ENCODE measurements around the gene BCDIN3D. TPM values are rescaled to one million over a fixed set of nuclear protein-coding genes. Genes with fewer than 3 reads are reported as not detected.

The BCDIN3D gene
- polyA plus RNA-seq, 1 of the 3 experiments (the other 2 are of a cell fraction): 2.3 TPM

DNA sequence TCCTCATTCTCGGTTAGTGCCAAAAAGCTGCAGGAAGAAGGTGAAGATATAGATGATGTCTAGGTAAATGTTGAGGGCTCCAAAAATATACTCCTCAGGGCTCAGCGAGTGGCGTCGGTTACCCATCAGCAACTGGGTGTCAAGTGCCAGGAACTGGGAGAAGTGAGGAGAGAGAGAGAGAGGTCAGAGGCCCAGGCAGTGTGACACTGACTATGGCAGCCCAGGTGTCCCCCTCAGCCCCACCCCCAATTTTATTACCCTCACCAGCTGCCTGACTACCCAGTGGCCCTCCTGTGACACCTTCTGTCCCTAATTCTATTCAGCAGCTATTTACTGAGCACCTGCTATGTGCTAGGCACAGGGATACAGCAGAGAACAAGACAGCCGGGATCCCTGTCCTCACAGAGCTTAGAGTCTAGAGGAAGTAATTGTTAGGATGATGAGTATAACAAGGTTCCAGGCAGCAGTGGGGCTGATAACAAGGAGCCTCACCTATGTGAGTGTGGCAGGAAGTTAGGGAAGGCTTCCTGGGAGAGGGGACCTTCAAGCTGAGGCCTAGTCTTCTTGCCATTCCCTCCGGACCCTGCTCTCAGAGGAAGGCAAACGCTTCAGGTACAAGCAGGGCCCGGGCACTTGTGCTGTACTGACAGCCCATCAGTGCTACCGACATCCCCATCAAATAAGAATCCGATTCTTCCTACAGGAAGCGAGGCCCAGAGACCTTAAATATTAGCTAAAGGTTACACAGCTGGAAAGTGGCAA is 27.8 kb upstream of the BCDIN3D start (continued):
- TF ChIP-seq TAF1 (IDR thresholded peaks at IDR 0.05; ENCODE audit: borderline replicate concordance, low read depth, low read length): no peak
- no peak for TF ChIP-seq EP300 (IDR thresholded peaks at IDR 0.05; ENCODE audit: borderline replicate concordance in 1 of 2, low read depth in 1 of 2, low read length in 1 of 2)
- TF ChIP-seq TCF12 (IDR thresholded peaks at IDR 0.05): no peak
- no peak for TF ChIP-seq FOXM1 (IDR thresholded peaks at IDR 0.05; ENCODE audit: low read depth)
- TF ChIP-seq MEF2A (IDR thresholded peaks at IDR 0.05; ENCODE audit: borderline replicate concordance, low read depth): no peak
- TF ChIP-seq YY1 (IDR thresholded peaks at IDR 0.05; ENCODE audit: low read depth): no peak
- no peak for TF ChIP-seq ELF1 (IDR thresholded peaks at IDR 0.05)
- TF ChIP-seq, protein P1, sequence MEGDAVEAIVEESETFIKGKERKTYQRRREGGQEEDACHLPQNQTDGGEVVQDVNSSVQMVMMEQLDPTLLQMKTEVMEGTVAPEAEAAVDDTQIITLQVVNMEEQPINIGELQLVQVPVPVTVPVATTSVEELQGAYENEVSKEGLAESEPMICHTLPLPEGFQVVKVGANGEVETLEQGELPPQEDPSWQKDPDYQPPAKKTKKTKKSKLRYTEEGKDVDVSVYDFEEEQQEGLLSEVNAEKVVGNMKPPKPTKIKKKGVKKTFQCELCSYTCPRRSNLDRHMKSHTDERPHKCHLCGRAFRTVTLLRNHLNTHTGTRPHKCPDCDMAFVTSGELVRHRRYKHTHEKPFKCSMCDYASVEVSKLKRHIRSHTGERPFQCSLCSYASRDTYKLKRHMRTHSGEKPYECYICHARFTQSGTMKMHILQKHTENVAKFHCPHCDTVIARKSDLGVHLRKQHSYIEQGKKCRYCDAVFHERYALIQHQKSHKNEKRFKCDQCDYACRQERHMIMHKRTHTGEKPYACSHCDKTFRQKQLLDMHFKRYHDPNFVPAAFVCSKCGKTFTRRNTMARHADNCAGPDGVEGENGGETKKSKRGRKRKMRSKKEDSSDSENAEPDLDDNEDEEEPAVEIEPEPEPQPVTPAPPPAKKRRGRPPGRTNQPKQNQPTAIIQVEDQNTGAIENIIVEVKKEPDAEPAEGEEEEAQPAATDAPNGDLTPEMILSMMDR (IDR thresholded peaks at IDR 0.05): no peak

- Histone ChIP-seq H2AFZ (ENCODE audit: low read depth) (no peak overlapping the region), H3F3A (replicated peaks; ENCODE audit: insufficient read depth) (peaks cover 22% of the 10 kb centered on the region), H3K9ac (no peak overlapping the region), H3K4me1 (ENCODE audit: control insufficient read depth in 1 of 2, insufficient read depth in 2 of 2, low read depth in 1 of 2, low read length in 1 of 2) (peaks cover 44 to 77% of the 10 kb centered on the region in 2 experiments), H3K36me3 (replicated peaks in 1 of 2; ENCODE audit: control insufficient read depth in 1 of 2, insufficient read depth in 2 of 2, low read length in 1 of 2) (no peaks in the 10 kb centered on the region), H3K4me2 (peak overlapping the region; percentile 42; the same call in 1 of the 2 replicates), H3K79me2 (ENCODE audit: insufficient read depth) (no peaks in the 10 kb centered on the region), H3K9me3 (no peaks in the 10 kb centered on the region), H4K20me1 (ENCODE audit: insufficient read depth) (no peaks in the 10 kb centered on the region), H3K27ac (ENCODE audit: low read depth in 2 of 2, low read length in 1 of 2) (peak overlapping the region; percentile 87 to 95), H3K9me2 (no peaks in the 10 kb centered on the region), H3K27me3 (ENCODE audit: insufficient read depth) (no peaks in the 10 kb centered on the region), H3K4me3 (ENCODE audit: low read depth in 2 of 2, low read length in 1 of 2) (no peak overlapping the region; a peak in 1 of 4 replicates)
- CTCF ChIA-PET: interaction anchor here (1.0 to 14.1 kb wide), 16 partner anchors 11 to 205 kb away, joined by 3 to 312 read pairs (median 4); partner anchors contain the start of genes AQP5, AQP6 and ASIC1
- POLR2A ChIA-PET: interaction anchor here (0.8 to 1.6 kb wide), 10 partner anchors 13 to 351 kb away, joined by 3 to 9 read pairs (median 4); partner anchors contain the start of genes COX14, NCKAP5L and RACGAP1
- no peak for DNase-seq
- WGBS (ENCODE audit: low lambda C conversion rate): 86% methylated on average over 14 of the region's 14 CpGs
- TF ChIP-seq FOXJ3 (CRISPR knock-in tag; IDR thresholded peaks at IDR 0.05) (no peak), RAD21 (IDR thresholded peaks at IDR 0.05; ENCODE audit: low read length) (no peak), NRF1 (IDR thresholded peaks at IDR 0.05; ENCODE audit: low read depth, low read length) (no peak), EP300 (IDR thresholded peaks at IDR 0.05; ENCODE audit: borderline replicate concordance in 1 of 2, low read depth in 1 of 2, low read length in 1 of 2) (no peak), EZH2phosphoT487 (IDR thresholded peaks at IDR 0.05; ENCODE audit: borderline replicate concordance, low read depth) (no peak), JUND (IDR thresholded peaks at IDR 0.05) (no peak), TAF1 (IDR thresholded peaks at IDR 0.05; ENCODE audit: borderline replicate concordance, low read depth, low read length) (no peak), RXRA (IDR thresholded peaks at IDR 0.05; ENCODE audit: borderline replicate concordance, low read depth) (no peak), MEF2A (IDR thresholded peaks at IDR 0.05; ENCODE audit: borderline replicate concordance, low read depth) (no peak), FOXM1 (IDR thresholded peaks at IDR 0.05; ENCODE audit: low read depth) (no peak), FOSL2 (IDR thresholded peaks at IDR 0.05; ENCODE audit: borderline replicate concordance, low read depth) (no peak), TEAD4 (IDR thresholded peaks at IDR 0.05; ENCODE audit: borderline replicate concordance, insufficient read depth) (no peak), RCOR1 (IDR thresholded peaks at IDR 0.05; ENCODE audit: low read length) (no peak), ZBTB33 (IDR thresholded peaks at IDR 0.05; ENCODE audit: borderline replicate concordance, low read depth) (no peak), GATA2 (CRISPR knock-in tag; IDR thresholded peaks at IDR 0.05) (no peak)
- TF ChIP-seq, protein P2, sequence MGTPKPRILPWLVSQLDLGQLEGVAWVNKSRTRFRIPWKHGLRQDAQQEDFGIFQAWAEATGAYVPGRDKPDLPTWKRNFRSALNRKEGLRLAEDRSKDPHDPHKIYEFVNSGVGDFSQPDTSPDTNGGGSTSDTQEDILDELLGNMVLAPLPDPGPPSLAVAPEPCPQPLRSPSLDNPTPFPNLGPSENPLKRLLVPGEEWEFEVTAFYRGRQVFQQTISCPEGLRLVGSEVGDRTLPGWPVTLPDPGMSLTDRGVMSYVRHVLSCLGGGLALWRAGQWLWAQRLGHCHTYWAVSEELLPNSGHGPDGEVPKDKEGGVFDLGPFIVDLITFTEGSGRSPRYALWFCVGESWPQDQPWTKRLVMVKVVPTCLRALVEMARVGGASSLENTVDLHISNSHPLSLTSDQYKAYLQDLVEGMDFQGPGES (IDR thresholded peaks at IDR 0.05; ENCODE audit: low read depth, low read length): no peak
- TF ChIP-seq, protein P1 (IDR thresholded peaks at IDR 0.05): no peak
- TF ChIP-seq, protein P3, sequence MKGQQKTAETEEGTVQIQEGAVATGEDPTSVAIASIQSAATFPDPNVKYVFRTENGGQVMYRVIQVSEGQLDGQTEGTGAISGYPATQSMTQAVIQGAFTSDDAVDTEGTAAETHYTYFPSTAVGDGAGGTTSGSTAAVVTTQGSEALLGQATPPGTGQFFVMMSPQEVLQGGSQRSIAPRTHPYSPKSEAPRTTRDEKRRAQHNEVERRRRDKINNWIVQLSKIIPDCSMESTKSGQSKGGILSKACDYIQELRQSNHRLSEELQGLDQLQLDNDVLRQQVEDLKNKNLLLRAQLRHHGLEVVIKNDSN (IDR thresholded peaks at IDR 0.05; ENCODE audit: borderline replicate concordance, low read depth): no peak
Observed at GRCh38 chr12:49869816-49870500, 27.1 kb upstream of the BCDIN3D start.
